HG03039 (cell line): ENCODE results near the gene ANLN.
"Not testable (repeated sequence)": the region's sequence is repeated elsewhere in the genome, so short reads cannot be mapped to it uniquely, and the experiment has no call there.

Source experiments
- ATAC-seq: cut with Tn5 transposase; IDR thresholded peaks from one replicate; pipeline ENCODE4 v1.9.1; 2021; ENCODE audit warnings: mild to moderate bottlenecking, moderate library complexity; ENCODE audit not compliant: unreplicated experiment

Gene ANLN

DNA sequence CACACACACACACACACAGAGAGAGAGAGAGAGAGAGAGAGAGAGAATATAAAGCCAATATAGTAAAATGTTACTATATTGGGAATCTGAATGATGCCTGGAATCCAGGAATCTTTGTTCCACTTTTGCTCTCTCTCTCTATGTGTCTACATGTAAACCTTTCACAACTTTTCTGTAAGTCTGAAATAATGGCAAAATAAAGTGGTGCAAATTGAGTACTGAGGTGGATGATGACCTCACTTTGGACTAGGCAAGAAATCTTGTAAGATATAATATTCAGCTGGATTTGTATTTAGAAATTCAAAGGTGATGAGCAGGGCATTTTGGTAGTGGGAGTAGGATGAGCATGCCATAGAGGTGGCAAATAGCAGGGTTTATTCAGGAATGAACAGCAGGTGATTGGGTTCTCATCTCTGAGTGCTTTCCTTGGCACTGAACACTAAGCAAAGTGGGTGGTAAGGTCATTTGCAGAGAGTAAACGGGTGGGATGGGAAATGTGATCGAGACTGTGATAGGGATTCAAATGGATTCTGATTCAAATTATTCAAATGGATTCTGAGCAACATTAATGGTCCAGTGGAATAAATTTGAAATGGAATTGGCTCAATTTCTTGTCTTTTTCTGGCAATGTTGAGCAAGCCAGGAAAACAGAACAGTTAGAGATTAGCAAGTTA, 9.7 kb upstream of the ANLN start:
- ATAC-seq, result no peak

DNA sequence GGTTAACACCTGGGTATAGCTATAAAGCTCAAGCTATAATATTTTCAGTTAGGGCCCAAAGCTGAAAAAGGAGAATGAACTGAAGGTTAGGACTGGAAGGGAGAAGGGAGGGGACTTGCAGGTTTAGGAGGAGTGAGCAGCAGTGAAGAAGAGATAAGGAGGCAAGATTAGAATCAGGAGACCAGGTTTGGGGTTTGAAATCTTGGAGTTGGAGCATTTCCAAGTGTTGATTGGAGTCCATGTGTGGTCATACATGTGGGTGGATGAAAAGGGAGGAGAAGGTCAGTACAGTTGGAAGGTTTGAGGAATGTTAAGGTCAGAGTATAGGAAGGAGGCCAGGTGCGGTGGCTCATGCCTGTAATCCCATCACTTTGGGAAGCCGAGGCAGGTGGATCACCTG, 8.6 kb upstream of the ANLN start:
- ATAC-seq, result no peak

DNA sequence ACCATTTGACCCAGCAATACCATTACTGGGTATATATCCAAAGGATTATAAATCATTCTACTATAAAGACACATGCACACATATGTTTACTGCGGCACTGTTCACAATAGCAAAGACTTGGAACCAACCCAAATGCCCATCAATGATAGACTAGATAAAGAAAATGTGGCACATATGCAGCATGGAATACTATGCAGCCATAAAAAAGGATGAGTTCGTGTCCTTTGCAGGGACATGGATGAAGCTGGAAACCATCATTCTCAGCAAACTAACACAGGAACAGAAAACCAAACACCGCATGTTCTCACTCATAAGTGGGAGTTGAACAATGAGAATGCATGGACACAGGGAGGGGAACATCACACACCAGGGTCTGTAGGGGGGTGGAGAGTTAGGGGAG, 6.4 kb upstream of the ANLN start:
- not testable (repeated sequence) for ATAC-seq

DNA sequence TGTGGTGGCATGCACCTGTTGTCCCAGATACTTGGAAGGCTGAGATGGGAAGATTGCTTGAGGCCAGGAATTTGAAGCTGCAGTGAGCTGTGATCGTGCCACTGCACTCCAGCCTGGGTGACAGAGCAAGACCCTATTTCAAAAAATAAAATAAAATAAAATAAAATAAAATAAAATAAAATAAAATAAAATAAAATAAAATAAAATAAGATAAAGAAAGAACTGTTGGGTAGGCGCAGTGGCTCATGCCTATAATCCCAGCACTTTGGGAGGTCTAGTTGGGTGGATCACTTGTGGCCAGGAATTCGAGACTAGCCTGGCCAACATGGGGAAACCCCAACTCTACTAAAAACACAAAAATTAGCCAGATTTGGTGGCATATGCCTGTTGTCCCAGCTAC, 4.0 kb upstream of the ANLN start:
- not testable (repeated sequence) for ATAC-seq

DNA sequence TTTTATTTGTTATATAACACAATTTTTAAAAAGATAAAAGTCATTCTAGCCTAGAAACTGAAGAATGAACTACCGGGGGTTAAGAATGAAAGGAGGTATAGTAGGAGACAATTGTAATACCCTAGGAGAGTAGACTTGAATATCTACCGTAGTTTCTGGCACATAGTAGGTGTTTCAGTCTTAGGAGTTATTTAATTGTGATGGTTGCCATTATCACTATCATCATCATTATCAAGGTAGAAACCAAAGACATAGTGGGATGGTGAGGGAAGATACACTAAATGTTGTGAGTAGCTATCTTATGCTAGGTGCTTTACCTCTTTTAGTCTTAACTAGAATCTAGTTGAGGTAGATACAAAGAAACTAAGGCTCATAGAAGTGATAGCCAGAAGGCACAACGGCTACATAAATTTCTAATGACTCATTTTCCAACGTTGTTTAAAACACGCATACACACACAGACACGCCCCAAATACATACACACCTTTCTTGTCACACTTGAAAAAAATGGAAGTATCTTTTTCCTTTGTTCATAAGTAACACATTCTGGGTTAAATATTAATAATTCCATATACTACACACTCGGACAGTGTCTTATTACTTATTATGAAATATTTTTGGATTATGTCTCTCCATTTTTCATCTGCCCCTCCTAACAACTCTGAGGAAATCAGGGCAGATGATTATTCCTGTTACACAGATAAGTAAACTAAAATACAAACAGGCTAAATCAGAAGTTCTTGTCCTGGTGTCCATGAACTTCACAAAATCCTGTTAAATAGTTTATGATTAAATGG, 2.0 kb upstream of the ANLN start:
- no peak for ATAC-seq

DNA sequence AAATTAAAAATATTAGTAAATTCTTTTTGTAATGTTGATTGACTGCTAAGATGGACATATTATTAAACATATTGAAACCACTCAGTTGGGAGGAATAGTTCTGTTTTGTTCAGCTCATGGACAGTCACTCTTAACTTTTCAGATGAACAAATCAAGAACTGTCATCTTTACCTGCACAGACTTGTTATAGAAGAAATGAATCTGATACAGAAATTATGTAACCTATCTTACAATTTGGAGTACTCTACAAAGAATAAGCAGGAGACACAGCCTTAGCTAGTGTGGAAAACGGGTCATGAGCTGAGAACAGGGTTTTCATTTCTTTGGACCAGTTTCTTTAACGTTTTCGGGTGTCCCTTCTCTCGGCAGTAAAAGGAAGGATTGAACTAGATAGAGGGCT, 1.2 kb upstream of the ANLN start:
- ATAC-seq, result no peak

DNA sequence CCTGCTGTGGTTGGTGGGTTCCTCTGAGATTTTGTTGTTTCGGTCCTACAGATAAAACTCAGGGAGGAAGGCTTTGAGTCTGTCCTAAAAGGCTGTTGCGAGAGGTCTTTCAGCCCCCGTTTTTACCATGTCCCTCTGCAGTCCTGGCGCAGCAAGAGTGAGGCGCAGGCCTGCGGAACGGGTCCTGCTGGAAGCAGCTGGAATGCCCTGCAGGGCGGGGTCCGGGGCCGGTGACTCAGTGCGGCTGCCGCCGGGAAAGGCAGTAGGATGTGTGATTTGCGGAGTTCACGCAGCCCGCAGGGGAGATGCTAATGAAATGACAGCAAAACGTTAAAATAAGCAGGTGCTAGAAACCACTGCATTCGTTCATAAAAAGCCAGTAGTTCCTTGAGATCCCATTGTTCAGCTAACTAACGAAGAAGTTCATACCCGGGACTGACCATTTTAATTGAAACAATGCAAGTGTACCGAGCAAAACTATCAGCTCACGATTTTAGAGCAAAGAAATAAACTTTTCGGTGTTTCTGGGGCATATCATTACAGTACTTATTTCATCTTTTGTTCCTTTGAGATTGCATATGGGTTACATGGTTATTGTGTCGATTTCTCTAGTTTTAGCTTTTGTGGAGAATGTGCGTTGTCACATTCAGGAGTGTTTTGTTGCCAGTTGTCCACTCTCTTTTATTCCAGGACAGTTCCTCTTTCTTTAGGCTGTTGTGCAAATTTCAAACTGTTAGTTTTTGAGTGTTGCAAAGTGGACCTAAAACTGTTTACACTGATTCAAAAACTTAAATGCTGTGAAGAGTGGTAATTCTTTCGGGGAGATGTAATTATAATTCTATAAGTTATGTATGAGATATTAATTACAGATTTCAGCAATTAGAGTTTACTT, 783 bp downstream of the ANLN start:
- peak; percentile 32 for ATAC-seq

DNA sequence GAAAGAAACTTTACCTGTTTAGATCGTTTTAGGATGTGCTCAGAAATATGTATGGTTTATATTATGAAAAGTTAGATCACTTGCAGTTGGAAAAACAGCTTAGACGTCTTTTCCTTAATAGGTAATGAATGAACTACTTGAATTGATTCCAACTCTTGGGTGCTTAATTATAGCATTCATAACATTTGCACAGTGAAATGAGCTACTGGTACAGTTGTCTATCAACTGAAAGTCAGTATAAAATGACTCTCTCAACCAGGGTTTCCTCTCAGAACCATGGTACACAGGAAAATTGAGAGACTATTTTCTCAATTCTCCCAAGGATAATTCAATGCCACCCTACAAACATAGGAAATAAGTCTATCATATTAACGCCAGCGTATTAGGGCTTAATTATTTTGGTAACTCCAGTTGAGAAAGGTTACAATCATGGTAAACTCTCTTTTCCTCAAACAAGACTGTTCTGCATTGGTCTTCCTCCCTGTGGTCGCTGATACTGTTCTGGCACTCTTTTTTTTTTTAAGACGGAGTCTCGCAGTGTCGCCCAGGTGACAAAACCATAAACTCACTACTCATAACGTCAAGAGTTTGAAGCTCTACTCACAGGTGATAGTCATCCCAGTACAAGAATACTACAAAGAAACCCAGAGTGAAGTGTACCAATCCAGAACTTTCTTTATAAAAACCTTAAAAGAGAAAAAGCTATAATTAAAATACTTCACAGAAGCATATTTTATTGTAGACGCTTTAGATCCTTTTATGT, 2.0 kb downstream of the ANLN start:
- ATAC-seq, result peak; percentile 36

DNA sequence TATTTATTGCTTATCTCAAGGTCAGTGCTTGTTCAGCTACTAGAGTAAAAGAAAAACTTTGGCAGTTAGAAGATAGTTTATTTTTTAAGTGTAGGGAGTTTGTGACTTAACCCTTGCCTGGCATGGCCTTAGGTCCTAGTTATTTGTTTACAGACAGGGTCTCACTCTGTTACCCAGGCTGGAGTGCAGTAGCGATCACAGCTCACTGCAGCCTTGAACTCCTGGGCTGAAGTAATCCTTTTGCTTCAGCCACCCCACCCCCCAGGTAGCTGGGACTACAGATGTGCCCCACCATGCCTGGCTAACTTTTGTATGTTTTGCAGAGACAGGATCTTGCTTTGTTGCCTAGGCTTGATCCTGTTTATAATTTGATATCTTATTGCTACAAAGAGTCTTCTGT, 4.2 kb downstream of the ANLN start:
- ATAC-seq, result no peak

DNA sequence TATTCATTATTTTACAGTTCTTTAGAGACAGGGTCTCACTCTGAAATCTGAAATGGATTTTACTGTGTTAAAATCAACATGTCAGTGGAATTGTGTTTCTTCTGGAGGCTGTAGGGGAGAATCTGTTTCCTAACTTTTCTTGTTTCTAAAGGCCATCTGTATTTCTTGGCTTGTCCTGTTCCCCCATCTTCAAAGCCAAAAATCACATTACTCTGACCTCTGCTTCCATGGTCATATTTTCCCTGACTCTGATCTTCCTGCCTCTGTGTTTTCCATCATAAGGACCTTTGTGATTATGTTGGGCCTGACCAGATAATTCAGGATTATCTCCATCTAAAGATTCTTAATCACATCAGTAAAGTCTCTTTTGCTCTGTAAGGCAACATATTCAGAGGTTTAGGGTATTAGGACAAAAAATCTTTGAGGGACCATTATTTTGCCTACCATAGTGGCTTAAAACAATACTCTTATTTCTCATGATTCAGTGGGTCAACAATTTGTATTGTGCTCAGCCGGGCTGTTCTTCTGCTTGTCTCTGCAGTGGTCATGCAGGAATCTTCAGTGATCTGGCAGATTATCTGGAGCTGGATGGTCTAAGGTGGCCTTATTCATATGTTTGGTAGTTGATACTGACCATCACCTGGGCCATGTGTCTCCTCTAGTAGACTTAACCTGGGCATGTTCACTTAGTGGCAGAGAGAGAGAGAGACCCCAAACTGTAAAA, 5.7 kb downstream of the ANLN start:
- ATAC-seq, result no peak

DNA sequence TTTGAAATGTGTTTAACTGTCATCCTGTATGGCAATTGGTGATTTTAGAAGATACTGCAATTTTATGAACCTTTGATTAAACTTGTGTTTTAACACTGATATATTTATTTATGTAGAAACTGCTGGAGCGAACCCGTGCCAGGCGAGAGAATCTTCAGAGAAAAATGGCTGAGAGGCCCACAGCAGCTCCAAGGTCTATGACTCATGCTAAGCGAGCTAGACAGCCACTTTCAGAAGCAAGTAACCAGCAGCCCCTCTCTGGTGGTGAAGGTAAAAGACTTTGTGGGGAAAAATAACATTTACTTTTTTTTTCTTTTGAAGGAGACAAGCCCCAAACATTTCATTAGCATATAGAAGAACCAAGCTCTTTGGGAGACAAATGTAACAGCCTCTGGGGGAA, 6.5 kb downstream of the ANLN start:
- no peak for ATAC-seq

DNA sequence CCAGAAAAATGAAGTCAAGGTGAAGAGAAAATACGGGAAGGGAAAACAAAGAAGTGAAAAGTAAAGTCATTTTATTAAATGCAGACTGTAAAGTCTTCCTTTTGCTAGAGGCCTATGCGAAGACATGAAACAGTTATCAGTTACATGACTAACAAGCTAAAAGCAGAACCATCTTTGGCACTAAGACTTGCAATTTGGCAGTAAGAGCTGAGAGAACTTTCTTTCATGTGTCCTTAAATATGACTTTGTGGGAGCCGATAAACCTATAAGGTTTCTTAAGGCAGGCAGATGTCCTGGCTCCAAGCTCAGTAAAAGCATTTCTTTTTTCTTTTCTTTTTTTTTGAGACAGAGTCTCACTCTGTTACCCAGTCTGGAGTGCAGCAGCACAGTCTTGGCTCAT, 10.4 kb downstream of the ANLN start:
- no peak for ATAC-seq

DNA sequence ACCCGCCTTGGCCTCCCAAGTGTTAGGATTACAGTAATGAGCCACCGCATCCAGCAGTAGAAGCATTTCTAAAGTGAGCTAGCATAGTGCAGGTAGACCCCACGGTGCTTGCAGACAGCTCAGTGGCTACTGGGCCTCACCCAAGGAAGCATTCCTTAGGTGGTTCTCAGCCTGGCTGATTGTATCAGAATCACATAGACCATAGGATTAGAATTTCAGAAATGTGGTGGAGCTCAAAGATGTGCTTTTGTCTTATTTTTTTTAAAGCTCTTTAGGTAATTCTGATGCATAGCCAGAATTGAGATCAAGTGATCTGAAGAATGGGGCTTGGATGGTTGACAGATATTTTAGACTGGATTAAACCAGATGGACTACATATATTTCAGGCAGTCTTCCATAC, 10.9 kb downstream of the ANLN start:
- ATAC-seq, result no peak

DNA sequence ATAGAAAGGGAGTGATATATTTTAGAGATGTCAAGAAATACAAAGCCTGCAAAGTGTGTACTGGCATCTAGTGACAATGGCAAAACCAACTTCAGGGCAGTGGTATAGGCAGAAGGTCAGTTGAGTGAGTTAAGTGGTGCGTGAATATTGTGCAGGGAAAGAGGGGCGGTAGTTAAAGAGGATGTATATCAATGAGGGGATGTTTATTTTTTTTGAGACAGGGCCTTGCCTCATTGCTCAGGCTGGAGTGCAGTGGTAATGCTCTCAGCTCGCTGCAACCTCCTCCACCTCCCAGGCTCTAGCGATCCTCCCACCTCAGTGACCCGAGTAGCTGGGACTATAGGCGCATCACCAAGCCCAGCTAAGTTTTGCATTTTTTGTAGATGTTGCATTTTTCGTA, 13.8 kb downstream of the ANLN start:
- no peak for ATAC-seq

DNA sequence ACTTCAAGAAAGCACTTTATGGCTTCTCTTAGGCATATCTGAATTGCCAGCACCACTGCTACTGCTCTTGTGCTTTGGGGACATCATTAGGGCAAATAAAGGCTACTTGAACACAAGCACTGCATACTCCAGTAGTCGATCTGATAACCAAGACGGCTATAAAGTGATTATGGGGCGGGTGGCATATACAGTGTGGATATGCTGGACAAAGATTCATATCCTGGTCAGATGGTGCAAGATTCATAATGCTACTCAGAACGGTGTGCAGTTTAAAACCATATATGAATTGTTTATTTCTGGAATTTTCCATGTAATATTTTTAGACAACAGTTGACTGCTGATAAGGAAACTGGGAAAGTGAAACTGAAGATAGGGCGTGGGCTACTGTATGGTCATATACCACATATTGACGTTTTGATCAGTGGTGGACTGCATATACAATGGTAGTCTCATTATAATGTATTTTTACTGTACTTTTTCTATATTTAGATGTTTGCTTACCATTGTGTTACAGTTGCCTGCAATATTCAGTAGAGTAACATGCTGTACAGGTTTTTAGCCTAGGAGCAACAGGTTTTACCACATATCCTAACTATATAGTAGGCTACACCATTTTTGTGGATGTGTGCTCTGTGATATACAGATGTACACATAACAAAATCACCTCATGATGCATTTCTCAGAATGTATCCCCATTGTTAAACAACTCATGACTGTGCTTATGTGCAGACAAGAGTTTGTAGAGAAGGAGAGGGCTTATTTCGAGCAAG, 15.2 kb downstream of the ANLN start:
- ATAC-seq, result no peak

DNA sequence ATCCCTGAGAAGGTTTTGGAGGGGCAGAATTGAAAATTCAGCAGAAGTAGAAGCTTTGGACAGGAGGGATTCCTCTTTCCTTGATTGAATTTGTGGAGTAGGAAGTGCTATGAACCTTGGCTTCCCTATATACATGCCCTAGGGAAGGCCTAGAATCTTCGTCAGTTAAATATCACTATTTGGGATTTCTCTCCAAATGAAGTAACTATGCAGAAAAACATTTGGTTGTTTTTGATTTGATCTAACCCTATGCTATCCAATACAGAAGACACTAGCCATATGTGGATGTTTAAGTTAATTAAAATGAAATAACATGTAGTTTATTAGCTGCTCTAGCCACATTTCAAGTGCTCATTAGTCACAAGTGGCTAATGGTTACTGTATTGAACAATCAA, 15.7 kb downstream of the ANLN start:
- no peak for ATAC-seq

DNA sequence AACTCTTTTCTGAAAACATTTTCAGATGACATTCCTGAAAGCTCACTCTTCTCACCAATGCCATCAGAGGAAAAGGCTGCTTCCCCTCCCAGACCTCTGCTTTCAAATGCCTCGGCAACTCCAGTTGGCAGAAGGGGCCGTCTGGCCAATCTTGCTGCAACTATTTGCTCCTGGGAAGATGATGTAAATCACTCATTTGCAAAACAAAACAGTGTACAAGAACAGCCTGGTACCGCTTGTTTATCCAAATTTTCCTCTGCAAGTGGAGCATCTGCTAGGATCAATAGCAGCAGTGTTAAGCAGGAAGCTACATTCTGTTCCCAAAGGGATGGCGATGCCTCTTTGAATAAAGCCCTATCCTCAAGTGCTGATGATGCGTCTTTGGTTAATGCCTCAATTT, 16.5 kb downstream of the ANLN start:
- ATAC-seq, result no peak

DNA sequence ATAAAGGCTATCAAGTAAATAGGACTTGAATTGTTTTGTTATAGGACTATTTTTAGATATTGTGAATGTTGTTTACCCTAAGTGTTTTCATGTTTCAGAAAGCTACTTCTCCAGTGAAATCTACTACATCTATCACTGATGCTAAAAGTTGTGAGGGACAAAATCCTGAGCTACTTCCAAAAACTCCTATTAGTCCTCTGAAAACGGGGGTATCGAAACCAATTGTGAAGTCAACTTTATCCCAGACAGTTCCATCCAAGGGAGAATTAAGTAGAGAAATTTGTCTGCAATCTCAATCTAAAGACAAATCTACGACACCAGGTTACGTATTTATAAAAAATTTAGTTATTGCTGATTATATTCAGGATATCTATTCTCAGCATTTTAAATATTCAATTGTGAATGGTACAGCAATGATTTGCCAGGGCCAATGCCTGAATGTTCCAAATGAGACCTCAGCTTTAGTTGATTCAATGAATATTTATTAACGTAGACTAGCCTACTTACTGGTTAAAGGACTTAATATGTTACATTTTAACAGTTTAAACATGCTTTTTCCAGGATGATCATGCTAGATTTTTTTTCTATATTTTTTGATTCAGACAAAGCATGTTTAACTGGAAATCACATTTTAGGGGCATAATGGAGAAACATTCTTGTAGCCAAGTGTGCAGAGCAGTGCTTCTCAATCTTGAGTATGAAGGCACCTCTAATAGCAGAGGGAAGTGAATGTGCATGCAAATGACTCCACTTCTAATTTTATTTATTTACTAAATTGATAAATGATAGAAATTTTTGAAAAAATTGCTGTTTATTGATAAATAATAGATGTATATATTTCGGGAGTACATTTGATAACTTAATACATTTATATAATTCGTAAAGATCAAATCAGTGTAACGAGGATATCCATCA, 18.2 kb downstream of the ANLN start:
- ATAC-seq, result no peak

DNA sequence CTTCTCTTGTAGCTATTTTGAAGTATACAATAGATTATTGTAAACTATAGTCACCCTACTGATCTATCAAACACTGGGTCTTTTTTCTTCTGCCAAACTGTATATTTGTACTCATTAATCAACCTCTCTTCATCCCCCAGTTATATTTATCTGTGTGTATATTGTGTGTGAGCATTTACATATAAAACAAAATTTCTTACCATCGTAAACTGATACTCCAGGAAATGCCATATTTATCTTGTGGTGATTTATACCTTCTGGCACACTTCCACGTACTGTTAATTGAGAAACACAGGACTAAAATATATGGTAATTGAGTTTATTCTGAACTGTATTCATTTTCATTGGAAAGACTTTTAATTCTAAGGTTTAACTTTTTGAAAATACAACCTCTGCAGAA, 18.9 kb downstream of the ANLN start:
- no peak for ATAC-seq
